OCI-LY1 (cell line): ENCODE measurements around the gene PRKRA.

Experiments used
- H2AFZ ChIP-seq: fragments of 200-600 bp; sonication (generic), shearing (Covaris generic); 2 replicates; pipeline ENCODE4 v1.6.0; 2014; ENCODE audit warnings: antibody characterized with exemption, mild to moderate bottlenecking, low read length
- H3F3A ChIP-seq: fragments of 200-600 bp; sonication (generic), shearing (Covaris generic); 2 replicates; pipeline ENCODE4 v1.6.0; 2014; ENCODE audit warnings: mild to moderate bottlenecking, antibody characterized with exemption, low read length, moderate library complexity; ENCODE audit not compliant: insufficient read depth
- H3K27ac ChIP-seq: fragments of 200-600 bp; sonication (generic); 2 replicates; pipeline ENCODE4 v1.5.1; 2014; ENCODE audit warnings: low read length, mixed run types, mild to moderate bottlenecking, low read depth; ENCODE audit not compliant: poor library complexity, severe bottlenecking
- H3K27me3 ChIP-seq: fragments of 200-600 bp; sonication (generic); 2 replicates; pipeline ENCODE4 v1.6.0; 2014; ENCODE audit warnings: antibody characterized with exemption, mild to moderate bottlenecking, low read length, moderate library complexity; ENCODE audit not compliant: insufficient read depth
- H3K36me3 ChIP-seq: fragments of 200-600 bp; sonication (generic); 2 replicates; pipeline ENCODE4 v1.6.1; 2014; ENCODE audit warnings: mild to moderate bottlenecking, antibody characterized with exemption, low read length, moderate library complexity, mixed read lengths; ENCODE audit not compliant: insufficient read depth
- H3K4me1 ChIP-seq: fragments of 200-600 bp; sonication (generic); 2 replicates; pipeline ENCODE4 v1.5.1; 2014; ENCODE audit warnings: mild to moderate bottlenecking, low read length, moderate library complexity; ENCODE audit not compliant: insufficient read depth, severe bottlenecking
- H3K4me2 ChIP-seq: fragments of 200-600 bp; sonication (generic), shearing (Covaris generic); 2 replicates; pipeline ENCODE4 v1.6.1; 2014; ENCODE audit warnings: low read length
- H3K4me3 ChIP-seq: fragments of 200-600 bp; sonication (generic); 2 replicates; pipeline ENCODE4 v1.5.1; 2014; ENCODE audit warnings: low read length, low read depth, mild to moderate bottlenecking, mixed read lengths; ENCODE audit not compliant: poor library complexity, severe bottlenecking
- H3K79me2 ChIP-seq: fragments of 200-600 bp; shearing (Covaris generic); 2 replicates; pipeline ENCODE4 v1.6.1; 2016; ENCODE audit warnings: mixed run types, low read length, mixed read lengths; ENCODE audit not compliant: insufficient read depth
- H3K9ac ChIP-seq: fragments of 200-600 bp; sonication (generic), shearing (Covaris generic); 2 replicates; pipeline ENCODE4 v1.6.1; 2014; ENCODE audit warnings: mild to moderate bottlenecking, low read length, mixed read lengths
- H3K9me2 ChIP-seq: fragments of 200-600 bp; sonication (generic), shearing (Covaris generic); 2 replicates; pipeline ENCODE4 v1.6.1; 2014; ENCODE audit warnings: low read depth, mild to moderate bottlenecking, low read length, mixed read lengths
- H3K9me3 ChIP-seq: fragments of 200-600 bp; shearing (Covaris generic); 2 replicates; pipeline ENCODE4 v1.6.1; 2014; ENCODE audit warnings: low read length, mixed read lengths
- H4K20me1 ChIP-seq: fragments of 200-600 bp; sonication (generic), shearing (Covaris generic); 2 replicates; pipeline ENCODE4 v1.6.0; 2016; ENCODE audit warnings: mild to moderate bottlenecking, low read length; ENCODE audit not compliant: insufficient read depth
- CTCF ChIP-seq: fragments of 200-600 bp; sonication (generic), shearing (Covaris generic); IDR thresholded peaks from 2 replicates; pipeline ENCODE4 v1.5.1; 2017; ENCODE audit warnings: mild to moderate bottlenecking, antibody characterized with exemption, low read length, moderate library complexity, mixed read lengths
- EZH2 ChIP-seq: fragments of 200-600 bp; sonication (generic), shearing (Covaris generic); IDR thresholded peaks from 2 replicates; pipeline ENCODE4 v1.8.0; 2017; ENCODE audit warnings: borderline replicate concordance, mixed run types, mild to moderate bottlenecking, antibody characterized with exemption, low read length, moderate library complexity, mixed read lengths

The PRKRA gene

GRCh38 chr2:178479758-178480226 is 28.8 kb upstream of the PRKRA start:
- Histone ChIP-seq H2AFZ (peak overlapping the region; percentile 66; the same call in 1 of the 2 replicates), H3K27me3 (no peaks in the 10 kb centered on the region), H3K36me3 (no peaks in the 10 kb centered on the region), H4K20me1 (no peaks in the 10 kb centered on the region), H3K4me1 (peaks cover 43% of the 10 kb centered on the region), H3K9me3 (no peaks in the 10 kb centered on the region), H3K9ac (peak overlapping the region; percentile 71), H3K79me2 (peaks cover 36% of the 10 kb centered on the region), H3F3A (no peaks in the 10 kb centered on the region), H3K4me3 (peak overlapping the region; percentile 89), H3K27ac (peak overlapping the region; percentile 72), H3K9me2 (no peaks in the 10 kb centered on the region), H3K4me2 (peak overlapping the region; percentile 90)
- TF ChIP-seq CTCF, result no peak
- TF ChIP-seq EZH2, result no peak

GRCh38 chr2:178479275-178479616 is 28.3 kb upstream of the PRKRA start:
- no peaks in the 10 kb centered on the region for H3K9me3 ChIP-seq
- H3F3A ChIP-seq, result no peaks in the 10 kb centered on the region
- H3K36me3 ChIP-seq, result no peaks in the 10 kb centered on the region
- peaks cover 34% of the 10 kb centered on the region for H3K79me2 ChIP-seq
- no peak for TF ChIP-seq EZH2
- no peak; the same call in 1 of the 2 replicates for TF ChIP-seq CTCF
- H3K27ac ChIP-seq, result peak overlapping the region; percentile 72
- no peaks in the 10 kb centered on the region for H4K20me1 ChIP-seq
- H3K27me3 ChIP-seq, result no peaks in the 10 kb centered on the region
- peak overlapping the region; percentile 90 for H3K4me2 ChIP-seq
- no peak overlapping the region; the same call in 1 of the 2 replicates for H3K9ac ChIP-seq
- peak overlapping the region; percentile 89 for H3K4me3 ChIP-seq
- no peak overlapping the region for H2AFZ ChIP-seq
- peaks cover 39% of the 10 kb centered on the region for H3K4me1 ChIP-seq
- H3K9me2 ChIP-seq, result no peaks in the 10 kb centered on the region

- no peaks in the 10 kb centered on the region for H3F3A ChIP-seq
- H3K36me3 ChIP-seq, result no peaks in the 10 kb centered on the region
- peaks cover 39% of the 10 kb centered on the region for H3K4me1 ChIP-seq
- peak within 1 kb of the TSS; percentile 90 for H3K4me2 ChIP-seq
- H3K79me2 ChIP-seq, result peaks cover 28% of the 10 kb centered on the region
- H2AFZ ChIP-seq, result peak within 1 kb of the TSS; percentile 59
- H3K9ac ChIP-seq, result peak within 1 kb of the TSS; percentile 77
- H4K20me1 ChIP-seq, result no peaks in the 10 kb centered on the region
- H3K4me3 ChIP-seq, result peak within 1 kb of the TSS; percentile 89
- H3K9me3 ChIP-seq, result no peaks in the 10 kb centered on the region
- peak within 1 kb of the TSS; percentile 72 for H3K27ac ChIP-seq
- H3K9me2 ChIP-seq, result no peaks in the 10 kb centered on the region
- TF ChIP-seq EZH2, result no peak
- TF ChIP-seq CTCF, result peak; percentile 89
- no peaks in the 10 kb centered on the region for H3K27me3 ChIP-seq
Measured at GRCh38 chr2:178478439-178479274, 27.7 kb upstream of the PRKRA start, which contains the start of gene FKBP7. TSS of gene FKBP7 (minus strand) at chr2:178478600. CDS start at chr2:178478499, 101 bp downstream.
